Testis (tissue), 2 donors: ENCODE measurements around the gene DDAH1.

ENCODE experiments used
- CTCF ChIP-seq, 3 experiments: fragments of 450-650 bp in 2 of 3; fragments of 200-600 bp in 1 of 3; sonication (generic) in 1 of 3; IDR thresholded peaks; one replicate each; pipeline ENCODE4 v1.5.1; 2016 to 2019; ENCODE audit warnings: antibody characterized with exemption in 3 of 3, mild to moderate bottlenecking in 2 of 3, moderate library complexity in 1 of 3
- POLR2A ChIP-seq: fragments of 450-650 bp; IDR thresholded peaks from one replicate; pipeline ENCODE4 v1.6.1; 2017; ENCODE audit warnings: antibody characterized with exemption, mild to moderate bottlenecking, moderate library complexity

- TF ChIP-seq CTCF (IDR thresholded peaks at IDR 0.05) (no peak), POLR2A (no peak)
Observed at GRCh38 chr1:85289848-85290335, 175.1 kb downstream of the DDAH1 start.
